Gastrocnemius medialis (tissue), 4 donors: ENCODE results near the gene H2BK1. TPM values are rescaled to one million over a fixed set of nuclear protein-coding genes. Genes with fewer than 3 reads are reported as not detected.

Experiments
- ATAC-seq, 2 donors: fragments of 150-250 bp; one replicate each; pipeline ENCODE4 v1.9.1; 2016
- DNase-seq, 2 donors: peaks; one replicate each; pipeline ENCODE4 v3.0.0-alpha.2; 2019
- H3K27ac ChIP-seq, 4 donors: fragments of 200-600 bp; sonication (generic); 1 replicate in 1 of 4; 2 replicates in 3 of 4; pipeline ENCODE4 v1.5.1; 2016 to 2018; ENCODE audit warnings: mild to moderate bottlenecking in 2 of 4, moderate library complexity in 1 of 4
- H3K27me3 ChIP-seq, 3 donors: fragments of 200-600 bp; sonication (generic) in 2 of 3; 1 replicate in 1 of 3; 2 replicates in 2 of 3; pipeline versions ENCODE4 v1.5.1 to v1.6.0; 2016 to 2019; ENCODE audit warnings: mild to moderate bottlenecking in 1 of 3, moderate library complexity in 1 of 3
- H3K36me3 ChIP-seq, 2 donors: fragments of 200-600 bp; sonication (generic) in 1 of 2; one replicate each; pipeline ENCODE4 v1.5.1; 2017 to 2018
- H3K4me1 ChIP-seq, 2 donors: fragments of 200-600 bp; sonication (generic) in 1 of 2; one replicate each; pipeline ENCODE4 v1.5.1; 2016 to 2017; ENCODE audit warnings: mild to moderate bottlenecking in 2 of 2
- H3K4me3 ChIP-seq, 4 donors: fragments of 200-600 bp; sonication (generic) in 3 of 4; 1 replicate in 1 of 4; 2 replicates in 3 of 4; pipeline ENCODE4 v1.5.1; 2016 to 2019; ENCODE audit warnings: mild to moderate bottlenecking in 2 of 4
- H3K9me3 ChIP-seq, 3 donors: fragments of 200-600 bp; sonication (generic) in 2 of 3; 1 replicate in 1 of 3; 2 replicates in 2 of 3; pipeline ENCODE4 v1.5.1; 2016 to 2019
- POLR2A ChIP-seq, 2 donors: fragments of 450-650 bp; IDR thresholded peaks; one replicate each; pipeline ENCODE4 v1.6.1; 2017; ENCODE audit warnings: antibody characterized with exemption in 2 of 2, mild to moderate bottlenecking in 2 of 2, moderate library complexity in 2 of 2
- in situ Hi-C, 4 donors: fragments of 200-750 bp; cut with MboI; loops; one replicate each; pipeline versions ENCODE4 v1.15.0 to v1.8.0; 2017; ENCODE audit warnings: low sequenced_read_pairs in 4 of 4
- intact Hi-C: fragments of 100-400 bp; cut with DNase I; formaldehyde crosslinking; loops from one replicate; pipeline ENCODE4 v1.15.1; 2023; ENCODE audit warnings: low total_unique reads
- total RNA-seq, 4 donors: library from RNA; depleted of rRNA; stranded (reverse); fragments of >200 nt; gene quantifications; one replicate each; pipeline versions ENCODE4 v1.1.0 to v1.2.3, GENCODE V29; 2016
- TF ChIP-seq, protein P1 (sequence below), 5 experiments: fragments of 450-650 bp in 3 of 5; fragments of 200-600 bp in 2 of 5; sonication (generic) in 2 of 5; IDR thresholded peaks in 4 of 5; conservative IDR thresholded peaks in 1 of 5; 1 replicate in 4 of 5; 2 replicates in 1 of 5; pipeline ENCODE4 v1.5.1; 2016 to 2019; ENCODE audit warnings: antibody characterized with exemption in 5 of 5, mild to moderate bottlenecking in 3 of 5, moderate library complexity in 3 of 5

Gene H2BK1
- total RNA-seq, 4 donors from 2014 or later, result not detected

DNA sequence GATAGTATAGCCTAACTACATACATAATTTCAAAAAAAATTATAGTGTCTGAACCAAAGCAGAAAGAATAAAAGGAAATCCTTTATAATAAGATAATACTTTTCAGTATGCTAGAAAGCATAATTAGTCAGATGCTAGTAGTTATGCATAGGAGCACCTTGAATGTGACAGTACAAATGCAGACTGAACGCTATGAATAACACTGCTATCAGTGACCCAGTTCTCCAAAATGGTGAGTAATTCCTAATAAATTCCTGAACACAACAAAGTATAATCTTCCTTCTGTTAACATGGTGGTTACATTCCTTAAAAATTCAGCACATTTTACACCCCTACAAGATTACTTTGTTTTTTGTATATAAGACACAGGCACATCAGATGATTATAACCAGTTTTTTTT lies 20.8 kb upstream of the H2BK1 start:
- no peaks in the 10 kb centered on the region for H3K27me3 ChIP-seq
- H3K4me1 ChIP-seq, result peaks cover 29 to 33% of the 10 kb centered on the region in 2 donors
- H3K27ac ChIP-seq, result peak overlapping the region in 1 of 4 donors; percentile 86
- in situ Hi-C loops (no loop called here), intact Hi-C loops (no loop called here)
- no peak for TF ChIP-seq POLR2A (IDR thresholded peaks at IDR 0.05)
- TF ChIP-seq, protein P1, sequence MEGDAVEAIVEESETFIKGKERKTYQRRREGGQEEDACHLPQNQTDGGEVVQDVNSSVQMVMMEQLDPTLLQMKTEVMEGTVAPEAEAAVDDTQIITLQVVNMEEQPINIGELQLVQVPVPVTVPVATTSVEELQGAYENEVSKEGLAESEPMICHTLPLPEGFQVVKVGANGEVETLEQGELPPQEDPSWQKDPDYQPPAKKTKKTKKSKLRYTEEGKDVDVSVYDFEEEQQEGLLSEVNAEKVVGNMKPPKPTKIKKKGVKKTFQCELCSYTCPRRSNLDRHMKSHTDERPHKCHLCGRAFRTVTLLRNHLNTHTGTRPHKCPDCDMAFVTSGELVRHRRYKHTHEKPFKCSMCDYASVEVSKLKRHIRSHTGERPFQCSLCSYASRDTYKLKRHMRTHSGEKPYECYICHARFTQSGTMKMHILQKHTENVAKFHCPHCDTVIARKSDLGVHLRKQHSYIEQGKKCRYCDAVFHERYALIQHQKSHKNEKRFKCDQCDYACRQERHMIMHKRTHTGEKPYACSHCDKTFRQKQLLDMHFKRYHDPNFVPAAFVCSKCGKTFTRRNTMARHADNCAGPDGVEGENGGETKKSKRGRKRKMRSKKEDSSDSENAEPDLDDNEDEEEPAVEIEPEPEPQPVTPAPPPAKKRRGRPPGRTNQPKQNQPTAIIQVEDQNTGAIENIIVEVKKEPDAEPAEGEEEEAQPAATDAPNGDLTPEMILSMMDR (IDR thresholded peaks at IDR 0.05 in 4 of 5, conservative IDR thresholded peaks at IDR 0.05 in 1 of 5), result no peak
- no peaks in the 10 kb centered on the region for H3K9me3 ChIP-seq
- DNase-seq (no peak), ATAC-seq (no peak)
- H3K36me3 ChIP-seq, result peaks cover 0 to 15% of the 10 kb centered on the region in 2 donors
- H3K4me3 ChIP-seq, result no peak overlapping the region

- H3K27ac ChIP-seq, result no peak overlapping the region
- H3K4me3 ChIP-seq, result no peak overlapping the region
- no peaks in the 10 kb centered on the region for H3K27me3 ChIP-seq
- H3K4me1 ChIP-seq, result peaks cover 40 to 45% of the 10 kb centered on the region in 2 donors
- no peaks in the 10 kb centered on the region for H3K9me3 ChIP-seq
- no peak for ATAC-seq
- TF ChIP-seq, protein P1 (IDR thresholded peaks at IDR 0.05 in 4 of 5, conservative IDR thresholded peaks at IDR 0.05 in 1 of 5), result no peak
- TF ChIP-seq POLR2A (IDR thresholded peaks at IDR 0.05), result no peak
- H3K36me3 ChIP-seq, result peaks cover 0 to 15% of the 10 kb centered on the region in 2 donors
- intact Hi-C loops (loop anchor here (5.0 kb wide), 3 partner anchors 57 to 142 kb away; partner anchors contain the start of genes AGAP3 and NUB1), in situ Hi-C loops (no loop called here)
- no peak for DNase-seq
Observed at GRCh38 chr7:151229249-151229648, 19.0 kb upstream of the H2BK1 start.

- ATAC-seq, result no peak
- peaks cover 0 to 25% of the 10 kb centered on the region in 2 donors for H3K36me3 ChIP-seq
- peaks cover 30 to 38% of the 10 kb centered on the region in 2 donors for H3K4me1 ChIP-seq
- no peaks in the 10 kb centered on the region for H3K9me3 ChIP-seq
- TF ChIP-seq, protein P1 (IDR thresholded peaks at IDR 0.05 in 4 of 5, conservative IDR thresholded peaks at IDR 0.05 in 1 of 5), result no peak
- no peak for TF ChIP-seq POLR2A (IDR thresholded peaks at IDR 0.05)
- H3K27ac ChIP-seq, result peak overlapping the region; percentile 83 to 91 (median 85)
- intact Hi-C loops, result loop anchor here (5.0 kb wide), 3 partner anchors 56 to 141 kb away; partner anchors contain the start of genes AGAP3 and NUB1
- H3K27me3 ChIP-seq, result no peaks in the 10 kb centered on the region
- peak overlapping the region; percentile 67 to 90 (median 82) for H3K4me3 ChIP-seq
- in situ Hi-C loops, result no loop called here
- DNase-seq, result no peak
Observed at GRCh38 chr7:151228024-151228866, 18.0 kb upstream of the H2BK1 start.

DNA sequence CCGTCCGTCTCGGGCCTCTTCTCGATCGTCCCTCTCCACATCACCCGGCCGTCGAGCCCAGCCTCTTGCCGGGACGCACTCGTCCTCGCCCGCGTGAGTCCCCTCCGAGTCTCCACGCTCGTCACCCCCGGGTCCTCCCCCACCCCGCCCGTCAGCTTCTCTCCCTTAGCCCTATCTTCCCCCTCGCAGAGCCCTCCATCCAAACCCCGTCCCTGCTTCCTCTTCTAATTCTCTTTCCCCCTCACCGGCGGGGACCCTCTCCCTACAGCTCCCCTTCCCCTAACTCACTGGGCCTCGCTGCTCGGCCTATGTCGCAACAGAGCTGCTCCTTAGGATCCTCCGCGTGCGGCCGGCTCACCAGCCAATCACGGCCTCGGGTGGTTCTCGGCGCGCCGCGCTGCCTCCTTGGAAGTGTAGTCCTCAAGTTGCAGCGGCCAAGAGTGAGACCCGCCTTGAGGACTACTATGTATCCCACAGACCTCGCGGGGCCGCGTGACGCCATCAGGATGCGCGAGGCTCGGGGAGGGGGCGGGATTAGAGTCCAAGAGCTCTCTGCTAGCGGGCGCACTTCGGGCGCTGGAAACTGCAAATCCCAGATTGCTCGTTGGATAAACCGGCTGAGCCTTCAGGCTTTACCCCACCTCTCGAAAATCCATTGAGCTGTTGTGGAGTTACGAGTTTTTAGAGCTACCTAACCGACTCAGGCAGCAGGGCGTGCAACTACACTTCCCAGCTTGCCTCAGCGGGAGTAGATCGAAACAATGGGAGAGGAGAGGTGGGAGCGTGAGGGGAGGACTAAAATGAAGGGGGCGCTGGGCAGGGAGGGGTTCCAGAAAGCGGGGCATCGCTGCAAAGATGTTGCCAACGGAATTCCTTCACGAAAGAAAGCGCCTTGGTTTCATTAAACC lies 16.8 kb upstream of the H2BK1 start, which contains the start of gene ABCF2:
Gene ABCF2 (minus strand): TSS at position 331 of the 908 bp plus-strand sequence. CDS start 747 bp downstream, outside the sequence.
- ATAC-seq (peak; percentile 97), DNase-seq (peak; percentile 97 to 99)
- intact Hi-C loops (loop anchor here (2.0 to 5.0 kb wide), 5 partner anchors 20 to 140 kb away; partner anchors contain the start of genes AGAP3, ASB10 and NUB1), in situ Hi-C loops (no loop called here)
- peak within 1 kb of the TSS; percentile 83 to 91 (median 85) for H3K27ac ChIP-seq
- peak; percentile 74 to 83 for TF ChIP-seq POLR2A (IDR thresholded peaks at IDR 0.05)
- TF ChIP-seq, protein P1 (IDR thresholded peaks at IDR 0.05 in 4 of 5, conservative IDR thresholded peaks at IDR 0.05 in 1 of 5), result no peak
- peaks cover 27 to 32% of the 10 kb centered on the region in 2 donors for H3K4me1 ChIP-seq
- H3K9me3 ChIP-seq, result no peaks in the 10 kb centered on the region
- H3K4me3 ChIP-seq, result peak within 1 kb of the TSS; percentile 70 to 90 (median 82)
- H3K27me3 ChIP-seq, result no peaks in the 10 kb centered on the region
- peaks cover 0 to 36% of the 10 kb centered on the region in 2 donors for H3K36me3 ChIP-seq
